Tongue (tissue), 2 donors: Measurements from ENCODE around the gene LRRC75B. TPM values are rescaled to one million over a fixed set of nuclear protein-coding genes. Genes with fewer than 3 reads are reported as not detected.
"Not testable (repeated sequence)": the region's sequence is repeated elsewhere in the genome, so short reads cannot be mapped to it uniquely, and the experiment has no call there.

Experiments used
- DNase-seq: peaks from one replicate; pipeline ENCODE4 v3.0.0-alpha.2; 2015
- total RNA-seq: library from RNA; depleted of rRNA; stranded (reverse); fragments of >200 nt; gene quantifications from one replicate; pipeline ENCODE4 v1.2.3, GENCODE V29; 2014

The LRRC75B gene
- total RNA-seq, 1 donor from 2014 or later, result 7.6 TPM

GRCh38 chr22:24553597-24554312 lies 39.1 kb downstream of the LRRC75B start:
- DNase-seq, result no peak

GRCh38 chr22:24552503-24553286 lies 40.2 kb downstream of the LRRC75B start:
- not testable (repeated sequence) for DNase-seq

DNA sequence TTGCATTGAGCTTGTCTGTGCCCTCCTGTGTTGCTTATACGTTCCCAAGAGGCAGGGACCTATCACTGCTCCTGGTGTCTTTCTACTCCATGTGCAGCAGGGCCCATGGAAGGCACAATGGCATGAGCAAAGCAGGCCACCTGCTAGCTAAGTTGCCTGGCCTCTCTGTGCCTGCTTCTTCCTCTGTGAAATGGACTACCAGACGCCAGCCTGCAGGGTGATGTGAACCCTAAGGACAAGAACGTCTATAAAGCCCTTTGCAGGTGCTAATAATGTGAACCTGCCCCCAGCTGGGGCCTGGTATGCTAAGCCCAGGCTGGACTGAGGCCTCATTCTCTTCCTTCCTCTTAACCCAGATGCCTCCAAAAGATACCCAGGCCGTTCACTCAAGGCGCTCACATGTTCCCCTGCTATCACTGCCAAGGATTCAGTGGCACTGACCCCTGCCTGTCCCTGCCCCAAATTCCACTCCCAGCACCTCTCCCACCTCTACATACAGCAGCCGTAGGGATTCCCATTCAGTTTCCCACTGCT lies 41.9 kb downstream of the LRRC75B start:
- no peak for DNase-seq

- no peak for DNase-seq
Measured at GRCh38 chr22:24550028-24550901, 42.6 kb downstream of the LRRC75B start.

GRCh38 chr22:24548812-24549211 lies 44.1 kb downstream of the LRRC75B start:
- DNase-seq, result no peak

DNA sequence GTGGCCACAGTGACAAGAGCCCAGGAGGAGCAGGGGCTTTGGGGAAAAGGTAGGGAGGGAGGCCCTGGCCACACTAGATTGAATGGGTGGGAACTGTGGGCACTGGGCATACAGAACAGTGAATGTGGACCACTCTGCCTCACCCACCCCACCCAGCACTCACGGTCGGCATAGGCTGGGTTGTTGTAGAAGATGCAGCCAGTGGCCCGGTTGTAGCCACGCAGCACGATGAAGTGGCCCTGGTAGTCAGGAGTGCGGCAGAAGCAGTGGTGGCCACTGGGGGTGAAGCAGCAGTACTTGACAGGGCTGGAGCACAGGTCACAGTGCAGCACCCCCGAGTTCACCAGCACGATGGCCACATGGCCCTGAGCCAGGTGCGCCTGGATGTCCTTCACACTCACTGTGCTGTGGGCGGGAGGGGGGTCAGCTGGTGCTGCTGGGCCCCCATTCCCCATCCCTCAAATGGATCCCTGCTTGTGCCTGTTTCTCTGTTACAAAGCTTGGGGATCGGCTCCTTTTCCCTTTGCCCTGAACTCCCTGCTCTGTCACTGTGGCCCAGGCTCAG lies 49.1 kb downstream of the LRRC75B start:
- DNase-seq, result no peak

DNA sequence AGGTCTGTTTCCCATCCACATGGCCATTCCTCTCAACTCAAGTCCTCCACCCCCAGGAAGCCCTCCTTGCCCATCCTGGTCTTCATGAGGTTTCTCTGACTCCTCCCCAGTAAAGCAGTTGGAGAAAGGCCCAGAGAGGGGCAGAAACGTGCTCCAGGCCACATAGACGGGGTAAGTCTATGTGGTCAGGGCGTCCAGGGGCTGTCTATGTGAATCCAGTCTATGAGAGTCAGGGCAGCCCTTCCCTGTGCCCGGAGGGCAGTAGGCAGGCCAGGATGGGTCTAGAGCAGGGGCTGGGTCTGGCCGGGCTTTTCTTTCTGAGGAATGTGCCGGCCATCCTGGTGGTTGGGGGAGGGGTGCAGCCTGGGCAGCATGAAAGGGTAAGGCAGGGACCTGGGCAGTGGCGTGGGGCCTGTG lies 49.7 kb downstream of the LRRC75B start:
- no peak for DNase-seq

DNA sequence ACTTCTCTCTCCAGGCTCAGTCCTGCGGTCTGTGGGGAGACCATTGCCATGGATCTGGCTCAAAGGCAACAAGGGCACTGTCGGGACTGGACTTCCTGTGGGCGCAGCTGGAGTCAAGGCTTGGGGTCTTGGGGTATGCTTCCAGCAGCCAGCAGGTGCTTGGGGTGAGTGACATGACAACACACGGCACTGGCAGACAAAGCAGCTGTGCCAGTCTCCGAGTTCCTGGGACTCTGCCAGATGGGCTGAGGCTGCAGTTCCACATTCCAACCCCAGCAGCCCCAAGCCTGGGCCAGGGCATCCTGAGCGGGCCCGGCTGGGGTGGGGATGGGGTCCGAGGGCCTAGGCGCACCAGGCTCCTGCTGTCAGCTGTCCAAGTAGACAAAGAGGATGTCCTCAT lies 50.2 kb downstream of the LRRC75B start:
- DNase-seq, result peak; percentile 86

DNA sequence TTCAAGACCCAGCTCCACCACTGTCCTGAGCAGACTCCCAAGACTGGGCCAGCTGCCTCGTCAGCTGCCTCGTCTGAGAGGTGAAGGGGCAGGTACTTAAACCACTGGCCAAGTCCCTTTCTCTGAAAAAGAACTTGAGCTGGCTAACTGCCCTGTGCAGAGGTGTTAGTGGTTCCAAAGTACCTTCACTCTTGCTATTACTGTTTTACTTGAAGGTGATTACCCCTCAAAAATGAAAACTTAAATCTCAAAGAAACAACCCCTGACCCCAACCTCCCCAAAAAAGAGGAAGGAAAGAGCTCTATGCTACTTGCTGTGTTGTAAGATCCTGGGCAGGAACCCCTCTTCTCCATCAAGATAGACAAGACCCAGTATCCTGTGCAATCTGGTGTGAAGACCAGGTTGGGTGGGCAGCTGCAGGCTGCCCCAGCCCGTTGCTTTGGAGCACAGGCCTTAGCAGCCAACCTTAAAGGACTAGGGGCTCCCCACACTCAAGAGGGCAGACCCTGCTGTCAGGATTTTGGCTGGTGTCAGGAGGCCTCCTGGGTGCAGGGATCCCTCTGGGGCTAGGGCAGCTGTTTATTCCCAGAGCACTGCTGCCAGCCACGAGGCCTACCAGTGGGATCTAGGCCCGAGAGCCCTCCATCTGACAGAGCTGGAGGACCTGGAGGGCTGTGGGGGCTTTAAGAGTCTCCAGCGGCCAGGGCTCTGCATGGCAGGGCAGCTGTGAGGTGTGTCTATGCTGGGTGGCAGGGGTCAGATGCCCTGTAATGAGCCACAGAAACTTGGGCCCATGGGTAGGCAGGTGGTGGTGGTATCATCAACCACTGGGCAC lies 51.0 kb downstream of the LRRC75B start:
- no peak for DNase-seq

DNA sequence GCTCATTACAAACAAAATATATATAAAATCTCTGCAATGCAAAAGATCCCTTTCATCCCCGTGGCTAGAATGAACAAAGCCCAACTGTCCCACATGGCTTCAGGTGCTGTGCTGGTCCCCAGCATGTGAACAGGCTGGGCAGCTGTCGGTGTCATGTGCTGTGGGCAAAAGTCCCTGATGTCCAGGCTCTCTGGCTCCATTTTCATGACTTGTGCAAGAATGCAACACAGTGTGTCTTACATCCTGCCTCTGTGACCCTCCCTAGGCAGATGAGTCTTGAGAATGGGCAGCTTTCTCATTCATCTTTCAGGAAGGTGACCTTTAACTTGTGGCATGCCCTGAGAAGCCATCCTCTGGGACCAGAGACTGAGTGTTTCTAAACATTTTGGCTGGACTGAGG lies 52.4 kb downstream of the LRRC75B start:
- DNase-seq, result no peak

GRCh38 chr22:24536089-24536488 lies 56.8 kb downstream of the LRRC75B start:
- no peak for DNase-seq

Other genes with a start within 250 kb of the LRRC75B start
- 20.7 TPM for gene ADORA2A, start 165.5 kb downstream of the LRRC75B start, total RNA-seq
- gene UPB1, start 97.7 kb downstream of the LRRC75B start, total RNA-seq, result 0.21 TPM
- gene GUCD1, start 37.9 kb downstream of the LRRC75B start, total RNA-seq, result 100 TPM
- gene SNRPD3, start 37.1 kb downstream of the LRRC75B start, total RNA-seq, result 169 TPM
- 1.1 TPM for gene GGT1, start 10.1 kb upstream of the LRRC75B start, total RNA-seq
- not detected for gene PIWIL3, start 181.6 kb upstream of the LRRC75B start, total RNA-seq
- 1.2 TPM for gene SGSM1, start 213.1 kb upstream of the LRRC75B start, total RNA-seq